MM.1S (cell line): ENCODE results near the gene PRKCG.

Source experiments
- DNase-seq: peaks from one replicate; pipeline ENCODE4 v3.0.0-alpha.2; 2015
- H2AFZ ChIP-seq: fragments of 300-600 bp; sonication (generic); 2 replicates; pipeline ENCODE4 v1.6.0; 2016; ENCODE audit warnings: antibody characterized with exemption, low read length
- H3F3A ChIP-seq: fragments of 300-600 bp; sonication (generic); 2 replicates; pipeline ENCODE4 v1.6.1; 2016; ENCODE audit warnings: mild to moderate bottlenecking, antibody characterized with exemption, low read length, moderate library complexity, mixed read lengths; ENCODE audit not compliant: insufficient read depth
- H3K27ac ChIP-seq: fragments of 300-600 bp; sonication (generic); 2 replicates; pipeline ENCODE4 v1.5.1; 2016; ENCODE audit warnings: mild to moderate bottlenecking, low read length
- H3K27me3 ChIP-seq: fragments of 300-600 bp; sonication (generic); replicated peaks from 2 replicates; pipeline ENCODE4 v1.6.0; 2016; ENCODE audit warnings: low read length; ENCODE audit not compliant: insufficient read depth
- H3K36me3 ChIP-seq: fragments of 300-600 bp; sonication (generic); replicated peaks from 2 replicates; pipeline ENCODE4 v1.6.1; 2016; ENCODE audit warnings: mild to moderate bottlenecking, low read length, mixed read lengths; ENCODE audit not compliant: insufficient read depth
- H3K4me1 ChIP-seq: fragments of 300-600 bp; sonication (generic); 2 replicates; pipeline ENCODE4 v1.6.1; 2016; ENCODE audit warnings: low read length, mixed read lengths
- H3K4me2 ChIP-seq: fragments of 300-600 bp; sonication (generic); 2 replicates; pipeline ENCODE4 v1.6.0; 2016; ENCODE audit warnings: low read depth, low read length
- H3K4me3 ChIP-seq: fragments of 300-600 bp; sonication (generic); 2 replicates; pipeline ENCODE4 v1.5.1; 2016; ENCODE audit warnings: low read length, mixed read lengths
- H3K79me2 ChIP-seq: fragments of 300-600 bp; sonication (generic); 2 replicates; pipeline ENCODE4 v1.6.1; 2016; ENCODE audit warnings: mixed run types, low read length, mixed read lengths
- H3K9ac ChIP-seq: fragments of 300-600 bp; sonication (generic); 2 replicates; pipeline ENCODE4 v1.6.1; 2016; ENCODE audit warnings: low read length, mixed read lengths
- H3K9me2 ChIP-seq: fragments of 300-600 bp; sonication (generic); replicated peaks from 2 replicates; pipeline ENCODE4 v1.6.1; 2016; ENCODE audit warnings: mild to moderate bottlenecking, low read length, mixed read lengths; ENCODE audit not compliant: insufficient read depth
- H3K9me3 ChIP-seq: fragments of 300-600 bp; sonication (generic); replicated peaks from 2 replicates; pipeline ENCODE4 v1.6.1; 2016; ENCODE audit warnings: mild to moderate bottlenecking, low read length, mixed read lengths; ENCODE audit not compliant: insufficient read depth
- H4K20me1 ChIP-seq: fragments of 300-600 bp; sonication (generic); 2 replicates; pipeline ENCODE4 v1.6.1; 2016; ENCODE audit warnings: mild to moderate bottlenecking, low read length, moderate library complexity, mixed read lengths; ENCODE audit not compliant: insufficient read depth
- CTCF ChIP-seq: fragments of 300-600 bp; sonication (generic); IDR thresholded peaks from 2 replicates; pipeline ENCODE4 v1.5.1; 2016; ENCODE audit warnings: antibody characterized with exemption, low read length, mixed read lengths
- EZH2 ChIP-seq: fragments of 300-600 bp; sonication (generic); optimal IDR thresholded peaks from 2 replicates; pipeline ENCODE3; 2017; ENCODE audit warnings: low read depth, mild to moderate bottlenecking, antibody characterized with exemption, low read length, mixed read lengths
- EZH2phosphoT487 ChIP-seq: fragments of 300-600 bp; sonication (generic); IDR thresholded peaks from 2 replicates; pipeline ENCODE4 v1.6.1; 2018; ENCODE audit warnings: antibody characterized with exemption, low read length

The PRKCG gene

DNA sequence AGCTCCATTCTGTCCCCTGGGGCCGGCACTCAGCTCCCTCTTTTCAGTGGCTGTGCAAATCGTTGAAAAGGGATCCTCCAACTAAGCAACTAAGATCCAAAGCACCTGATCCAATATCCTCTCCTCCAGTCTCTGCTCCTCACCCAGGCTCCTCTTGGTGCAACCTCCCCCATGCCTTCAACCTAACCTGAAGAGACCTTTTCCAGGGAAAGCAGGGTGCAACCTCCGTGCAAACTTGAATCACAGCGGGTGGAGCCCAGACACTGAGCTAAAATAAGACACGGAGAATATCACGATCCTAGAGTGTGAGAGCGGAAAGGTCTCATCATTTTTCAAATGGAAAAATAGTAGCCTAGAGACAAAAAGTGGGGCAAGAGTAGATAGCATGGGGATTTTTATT lies 35.4 kb downstream of the PRKCG start:
- TF ChIP-seq EZH2phosphoT487 = no peak
- Histone ChIP-seq H3K4me3 (no peak overlapping the region), H3K36me3 (no peaks in the 10 kb centered on the region)

GRCh38 chr19:53927739-53928138 lies 45.7 kb downstream of the PRKCG start:
- H2AFZ ChIP-seq = no peak overlapping the region
- TF ChIP-seq CTCF (no peak), EZH2 (no peak), EZH2phosphoT487 (no peak)
- DNase-seq = peak; percentile 38
- no peaks in the 10 kb centered on the region for H3K4me1 ChIP-seq
- no peaks in the 10 kb centered on the region for H3F3A ChIP-seq
- no peaks in the 10 kb centered on the region for H3K27me3 ChIP-seq
- no peak overlapping the region for H3K4me2 ChIP-seq
- H3K36me3 ChIP-seq = no peaks in the 10 kb centered on the region
- no peaks in the 10 kb centered on the region for H4K20me1 ChIP-seq
- H3K27ac ChIP-seq = no peak overlapping the region
- no peaks in the 10 kb centered on the region for H3K79me2 ChIP-seq
- no peak overlapping the region for H3K9ac ChIP-seq
- no peaks in the 10 kb centered on the region for H3K9me2 ChIP-seq
- H3K9me3 ChIP-seq = no peaks in the 10 kb centered on the region
- no peak overlapping the region for H3K4me3 ChIP-seq

More for the DNA sequence above, 35.4 kb downstream of the PRKCG start:
- Histone ChIP-seq H3K27ac (no peak overlapping the region), H3K4me1 (no peaks in the 10 kb centered on the region), H3K4me2 (no peak overlapping the region), H3K9me2 (no peaks in the 10 kb centered on the region), H3F3A (no peaks in the 10 kb centered on the region), H2AFZ (no peak overlapping the region), H4K20me1 (no peaks in the 10 kb centered on the region), H3K9me3 (no peaks in the 10 kb centered on the region), H3K9ac (no peak overlapping the region), H3K27me3 (no peaks in the 10 kb centered on the region), H3K79me2 (no peaks in the 10 kb centered on the region)
- no peak for DNase-seq

DNA sequence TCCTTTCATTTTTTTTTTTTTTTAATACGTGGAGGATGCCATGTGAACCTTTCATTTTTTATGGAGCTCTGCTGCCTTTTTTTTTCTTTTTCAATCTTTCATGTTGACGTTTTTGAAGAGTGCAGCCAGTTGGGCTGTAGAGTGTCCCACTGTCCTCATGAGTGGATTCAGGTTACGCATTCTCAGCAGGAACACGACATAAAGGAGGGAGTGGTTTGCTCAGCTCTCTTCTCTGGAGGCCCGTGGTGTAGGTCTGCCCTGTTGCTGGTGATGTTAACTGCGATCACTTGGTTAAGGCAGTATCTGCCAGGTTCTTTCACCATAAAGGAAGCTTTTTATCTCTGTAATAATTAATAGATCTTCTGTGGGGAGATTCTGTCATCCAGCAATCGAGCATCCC lies 54.0 kb downstream of the PRKCG start:
- Histone ChIP-seq H4K20me1 (no peaks in the 10 kb centered on the region), H3K4me1 (no peaks in the 10 kb centered on the region), H3F3A (no peaks in the 10 kb centered on the region), H3K27ac (no peak overlapping the region), H2AFZ (no peak overlapping the region), H3K9ac (no peak overlapping the region), H3K36me3 (no peaks in the 10 kb centered on the region), H3K27me3 (no peaks in the 10 kb centered on the region), H3K4me3 (no peak overlapping the region), H3K4me2 (no peak overlapping the region), H3K79me2 (no peaks in the 10 kb centered on the region), H3K9me3 (no peaks in the 10 kb centered on the region), H3K9me2 (no peaks in the 10 kb centered on the region)
- no peak for TF ChIP-seq CTCF
- no peak for TF ChIP-seq EZH2phosphoT487
- TF ChIP-seq EZH2 = no peak
- DNase-seq = no peak

GRCh38 chr19:53942001-53942786 lies 60.2 kb downstream of the PRKCG start:
- Histone ChIP-seq H2AFZ (no peak overlapping the region), H3K4me1 (no peaks in the 10 kb centered on the region), H4K20me1 (no peaks in the 10 kb centered on the region), H3K4me3 (no peak overlapping the region), H3K27ac (no peak overlapping the region), H3K79me2 (no peaks in the 10 kb centered on the region), H3K9me3 (no peaks in the 10 kb centered on the region), H3K36me3 (no peaks in the 10 kb centered on the region), H3K4me2 (no peak overlapping the region), H3F3A (no peaks in the 10 kb centered on the region), H3K9me2 (no peaks in the 10 kb centered on the region), H3K9ac (no peak overlapping the region), H3K27me3 (no peaks in the 10 kb centered on the region; the same call in 1 of the 2 replicates)
- DNase-seq = no peak
- TF ChIP-seq CTCF (no peak), EZH2phosphoT487 (no peak), EZH2 (no peak)
